GM21390 (cell line): ENCODE data around the gene C11orf86.
A peak's percentile ranks its signal among the peaks of the same experiment; 100 is the strongest.
"Not testable (repeated sequence)": the region's sequence is repeated elsewhere in the genome, so short reads cannot be mapped to it uniquely, and the experiment has no call there.

ENCODE experiments used
- ATAC-seq: cut with Tn5 transposase; IDR thresholded peaks from one replicate; pipeline ENCODE4 v1.9.1; 2021; ENCODE audit not compliant: unreplicated experiment

C11orf86 gene, protein sequence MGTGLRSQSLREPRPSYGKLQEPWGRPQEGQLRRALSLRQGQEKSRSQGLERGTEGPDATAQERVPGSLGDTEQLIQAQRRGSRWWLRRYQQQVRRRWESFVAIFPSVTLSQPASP

DNA sequence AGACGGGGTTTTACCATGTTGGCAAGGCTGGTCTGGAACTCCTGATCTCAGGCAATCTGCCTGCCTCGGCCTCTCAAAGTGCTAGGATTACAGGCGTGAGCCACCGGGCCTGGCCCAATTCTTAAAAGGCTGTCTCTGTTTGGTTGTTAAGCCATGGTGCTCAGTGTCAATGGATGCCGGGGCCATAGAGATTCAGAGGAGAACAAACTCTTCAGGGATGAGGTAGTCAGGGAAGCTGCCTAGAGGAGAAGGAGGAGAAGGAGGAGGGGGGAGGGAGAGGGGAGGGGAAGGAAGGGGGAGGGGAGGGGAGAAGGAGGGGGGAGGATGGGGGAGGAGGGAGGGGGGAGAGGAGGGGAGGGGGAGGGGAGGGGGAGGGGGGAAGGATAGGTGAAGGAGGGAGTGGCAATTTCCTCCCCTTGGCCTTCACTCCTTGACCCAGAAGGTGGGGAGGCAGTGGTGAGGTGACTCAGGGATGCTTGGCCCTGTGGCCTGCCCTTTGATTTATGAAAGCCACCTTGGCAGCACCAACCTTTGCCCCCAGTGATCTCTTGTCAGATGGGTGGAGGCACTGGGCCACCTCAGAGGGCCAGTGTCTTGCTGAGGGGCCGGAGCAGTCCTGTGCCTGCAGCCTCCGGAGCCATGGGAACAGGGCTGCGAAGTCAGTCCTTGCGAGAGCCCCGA, at the start of gene C11orf86:
Gene C11orf86, plus strand, starts transcription at position 581 of the 681 bp plus-strand sequence. Its CDS starts 59 bp downstream, at position 640.
- ATAC-seq, result no peak

DNA sequence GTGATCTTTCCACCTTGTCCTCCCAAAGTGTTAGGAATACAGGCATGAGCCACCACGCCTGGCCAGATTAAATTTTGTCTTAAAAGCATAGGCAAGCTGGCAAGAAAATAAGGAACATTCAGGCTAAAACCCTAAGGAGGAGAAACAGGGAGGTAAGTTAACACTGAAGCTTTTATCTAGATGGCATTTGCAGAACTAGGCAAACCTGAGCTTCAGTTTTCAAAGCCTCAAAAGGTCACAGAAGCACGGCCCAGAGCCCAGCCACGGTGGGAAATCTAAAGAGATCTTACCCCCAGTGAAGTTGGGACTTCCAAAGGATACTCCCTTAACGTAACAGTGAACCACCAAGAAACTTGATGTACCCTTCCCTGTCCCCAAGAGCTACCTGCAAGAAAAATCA, 45.4 kb upstream of the C11orf86 start:
- no peak for ATAC-seq

DNA sequence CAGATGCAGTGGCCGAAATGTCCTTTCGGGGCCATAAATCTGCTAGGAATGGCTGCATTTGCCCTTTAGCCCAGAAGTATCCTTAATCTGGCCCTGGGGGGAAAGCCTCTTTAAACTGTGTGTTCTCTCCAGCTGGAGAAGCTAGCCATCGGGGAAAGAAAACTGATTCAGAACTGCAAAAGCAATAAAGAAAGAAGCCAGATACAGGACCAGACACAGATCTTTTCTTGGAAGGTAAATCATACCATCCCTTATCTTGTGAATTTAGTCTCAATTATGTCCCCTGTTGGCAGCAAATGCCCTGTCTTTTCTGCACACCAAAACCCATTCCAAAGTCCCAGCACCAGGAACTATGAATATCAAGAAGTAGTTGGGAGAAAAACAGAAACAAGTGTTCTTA, 42.6 kb upstream of the C11orf86 start:
- no peak for ATAC-seq

DNA sequence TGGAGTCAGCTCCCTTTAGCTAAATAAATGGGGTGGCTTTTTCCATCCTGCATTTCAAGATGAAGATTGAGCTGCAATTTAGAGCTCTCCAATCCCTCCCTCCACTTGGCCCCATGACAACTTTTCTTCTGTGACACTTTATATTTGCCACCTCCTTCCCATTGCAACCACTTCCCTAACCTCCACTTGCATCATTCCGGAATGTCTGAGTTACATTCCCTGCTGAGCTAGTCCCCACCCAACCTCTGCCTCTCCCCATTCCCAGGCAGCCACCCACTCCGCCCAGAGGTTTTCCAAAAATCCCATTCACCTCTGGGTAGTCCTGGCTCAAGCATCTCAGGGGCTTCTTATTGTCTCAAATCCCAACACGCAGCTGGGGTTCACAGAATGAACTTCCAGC, 41.6 kb upstream of the C11orf86 start:
- no peak for ATAC-seq

DNA sequence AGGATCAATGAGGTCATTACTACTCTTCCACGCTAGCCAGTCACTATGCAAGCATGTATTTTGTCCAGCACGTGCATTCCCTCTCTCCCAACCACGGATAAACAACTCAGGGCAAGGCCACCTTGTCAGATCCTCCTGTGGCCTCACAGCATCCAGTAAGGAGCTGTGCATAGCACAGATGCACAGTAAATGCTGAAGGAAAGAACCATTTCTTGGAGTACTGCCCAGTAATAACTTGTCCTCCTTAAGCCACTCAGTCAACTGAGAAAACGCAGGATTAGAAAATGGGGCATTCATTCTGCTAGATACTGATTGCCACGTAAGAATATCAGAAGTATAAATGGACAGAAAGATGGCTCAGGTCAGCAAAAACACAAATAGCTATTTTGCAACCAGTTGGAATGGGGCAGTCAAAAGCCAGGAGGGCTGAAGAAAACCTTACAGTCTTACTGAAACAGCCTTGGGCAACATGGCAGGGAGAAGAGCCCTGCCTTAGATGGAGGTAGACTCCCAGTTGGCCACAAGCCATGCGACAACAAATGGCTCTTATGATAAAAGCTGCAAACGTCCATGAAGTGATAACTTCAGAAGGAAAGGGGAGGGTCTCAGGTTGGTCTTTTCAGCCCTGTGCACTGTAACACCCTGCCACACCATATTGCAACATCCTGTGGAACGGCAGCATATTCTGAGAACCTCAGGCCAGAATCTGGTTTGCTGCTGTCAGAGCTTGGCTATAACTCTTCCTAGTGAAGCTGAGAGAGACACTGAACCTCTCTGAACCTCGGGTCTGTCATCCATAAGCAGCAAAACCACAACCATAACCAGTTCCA, 39.9 kb upstream of the C11orf86 start:
- ATAC-seq, result no peak

DNA sequence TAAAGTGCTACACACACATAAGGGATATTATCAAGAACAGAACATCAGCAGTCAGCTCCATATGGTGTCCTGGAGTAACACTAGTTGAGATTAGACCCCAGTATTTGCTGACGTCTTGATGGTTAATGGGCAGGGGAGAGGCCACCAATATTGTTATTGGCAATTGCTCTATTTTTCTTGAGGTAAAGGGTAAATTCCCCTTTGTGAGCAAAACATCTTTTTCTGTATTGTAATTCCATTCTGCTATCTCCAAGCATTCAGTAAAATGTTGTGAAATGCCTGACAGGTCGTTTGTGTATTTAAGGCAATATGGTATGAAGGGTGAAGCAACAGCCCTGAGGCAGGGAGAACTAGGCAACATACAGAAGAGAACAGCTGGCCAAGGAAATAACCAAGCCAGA, 38.8 kb upstream of the C11orf86 start:
- no peak for ATAC-seq

DNA sequence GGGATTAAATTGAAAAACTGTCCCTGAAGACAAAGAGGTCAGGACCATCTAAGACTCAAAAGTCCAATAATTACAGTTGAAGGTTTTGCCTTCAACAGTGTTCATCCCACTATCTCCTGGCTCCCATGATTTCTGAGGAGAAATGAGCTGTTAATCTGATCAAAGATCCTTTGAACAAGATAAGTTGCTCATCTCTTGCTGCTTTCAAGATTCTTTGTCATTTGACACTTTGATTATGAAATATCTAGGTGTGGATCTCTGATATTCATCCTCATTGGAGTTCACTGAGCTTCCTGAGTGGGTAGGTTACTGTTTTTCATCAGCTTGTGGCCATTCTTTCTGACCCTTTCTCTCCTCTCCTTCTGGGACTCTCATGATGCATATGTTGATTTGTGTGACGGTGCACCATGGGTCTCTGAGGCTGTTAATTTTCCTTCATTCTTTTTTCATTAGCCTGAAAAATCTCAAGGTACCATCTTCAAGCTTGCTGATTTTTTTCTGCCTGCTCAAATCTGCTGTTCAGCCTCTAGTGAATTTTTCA, 37.8 kb upstream of the C11orf86 start:
- no peak for ATAC-seq

DNA sequence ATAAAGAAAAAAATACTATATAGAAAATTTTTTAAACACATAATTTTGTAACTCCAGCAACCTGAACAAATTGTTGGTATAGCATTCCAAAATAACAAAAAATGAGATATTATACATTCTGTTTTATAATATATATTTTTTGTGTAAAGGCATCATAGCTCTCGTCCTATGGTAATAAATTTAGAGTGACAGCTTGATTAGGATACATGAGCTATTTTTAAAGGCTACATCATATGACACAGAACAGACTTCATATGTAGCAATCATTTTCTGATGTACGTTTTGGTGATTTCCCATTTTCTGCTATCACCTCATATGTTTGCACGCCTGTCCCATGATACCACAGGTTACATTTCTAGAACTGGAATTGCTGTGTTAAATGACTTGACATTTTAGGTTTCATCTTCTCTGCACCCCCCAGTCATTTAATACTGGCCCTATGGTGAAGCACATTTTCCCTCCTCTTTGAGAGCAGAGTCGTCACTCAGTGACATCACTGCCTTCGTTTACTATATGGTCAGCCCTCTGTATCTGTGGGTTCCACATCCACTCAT, 36.4 kb upstream of the C11orf86 start:
- ATAC-seq, result no peak

DNA sequence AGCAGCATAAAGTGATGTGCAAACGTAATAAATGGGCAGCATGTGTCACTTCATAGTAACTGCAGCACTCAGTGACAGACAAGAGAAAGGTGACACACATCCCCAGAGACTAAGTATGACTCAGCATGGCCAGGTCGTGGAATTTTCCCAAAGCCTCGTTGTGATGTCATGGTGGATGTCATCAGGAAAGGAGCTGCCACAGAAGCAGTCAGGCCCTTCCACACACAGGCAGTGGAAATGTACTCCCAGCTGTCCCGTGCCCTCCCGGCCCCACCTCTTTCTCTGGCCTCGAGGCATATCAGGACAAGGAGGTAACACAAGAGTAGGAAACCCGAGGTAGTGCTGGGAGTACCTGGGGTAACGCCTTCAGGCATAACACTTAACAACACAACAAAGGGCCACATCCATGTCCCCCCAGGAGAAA, 25.0 kb upstream of the C11orf86 start:
- ATAC-seq, result no peak

DNA sequence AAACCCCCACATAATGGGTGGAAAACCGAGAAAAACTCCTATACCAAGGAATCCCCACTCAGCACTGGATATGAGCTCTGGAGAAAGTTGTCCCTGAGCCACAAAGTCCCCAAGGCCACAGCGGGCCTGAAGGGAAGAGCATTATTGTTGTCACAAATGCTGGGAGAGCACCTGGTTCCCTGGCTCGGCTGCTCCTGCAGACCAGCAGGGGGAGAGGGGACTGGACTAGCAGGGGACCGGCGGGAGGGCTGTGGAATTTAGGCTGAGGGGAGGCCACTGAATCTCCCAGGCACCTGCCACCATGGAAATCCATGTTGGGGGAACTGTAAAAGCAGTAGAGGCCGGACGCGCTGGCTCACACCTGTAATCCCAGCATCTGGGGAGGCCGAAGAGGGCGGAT, 24.0 kb upstream of the C11orf86 start:
- no peak for ATAC-seq

DNA sequence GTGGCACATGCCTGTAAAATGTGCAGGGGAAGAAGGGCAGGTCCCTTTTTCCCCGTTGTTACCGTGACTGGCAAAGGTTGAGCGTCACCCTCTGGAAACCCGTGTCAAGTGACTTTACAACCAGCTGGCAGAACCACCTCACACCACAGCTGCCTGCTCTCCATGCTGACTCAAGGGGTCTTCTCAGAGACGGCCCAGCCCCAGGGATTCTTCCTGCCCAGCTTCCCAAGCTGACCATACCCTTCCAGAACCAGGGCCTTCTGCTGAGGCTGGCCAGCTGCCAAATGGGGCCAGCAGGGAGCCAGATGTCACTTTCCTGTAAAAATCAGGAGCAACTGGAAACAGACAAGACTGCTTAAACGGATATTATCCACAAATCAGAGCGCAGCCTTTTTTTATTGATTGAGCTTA, 23.2 kb upstream of the C11orf86 start:
- ATAC-seq, result no peak

DNA sequence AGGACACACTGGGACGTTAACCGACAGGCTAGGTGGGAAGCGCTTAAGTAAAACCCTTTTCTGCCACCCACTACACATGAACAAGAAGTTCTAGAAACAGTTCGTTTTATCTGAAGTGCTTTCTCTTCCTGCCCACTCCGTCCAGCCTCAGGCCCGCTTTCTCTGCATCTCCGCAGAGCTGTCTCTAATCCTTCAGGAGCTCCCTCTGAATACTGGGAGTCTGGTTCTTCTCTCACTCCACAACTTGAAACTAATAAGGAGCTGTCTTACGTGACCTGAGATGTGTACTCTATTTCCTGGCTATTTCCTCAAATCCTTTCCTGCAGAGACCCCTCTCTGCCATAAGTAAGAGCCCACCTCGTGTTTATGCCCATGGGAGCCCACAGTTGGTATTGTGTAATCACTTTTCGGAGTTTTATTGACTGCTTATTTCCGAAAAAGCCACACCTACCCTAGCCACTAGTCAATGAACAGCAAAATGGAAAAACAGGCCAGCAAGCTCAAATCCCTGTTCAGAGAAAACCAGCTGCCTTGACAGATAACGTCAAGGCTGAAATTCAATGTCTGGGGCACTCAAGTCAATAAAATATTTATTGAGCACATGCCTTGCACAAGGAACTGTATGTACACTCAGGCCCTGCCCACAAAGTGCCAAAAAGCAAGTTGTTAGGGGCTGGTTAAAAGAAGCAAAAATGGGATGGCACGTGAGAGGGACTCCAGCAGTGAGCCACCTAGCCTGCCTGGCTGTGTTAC, 21.8 kb upstream of the C11orf86 start:
- ATAC-seq, result no peak

DNA sequence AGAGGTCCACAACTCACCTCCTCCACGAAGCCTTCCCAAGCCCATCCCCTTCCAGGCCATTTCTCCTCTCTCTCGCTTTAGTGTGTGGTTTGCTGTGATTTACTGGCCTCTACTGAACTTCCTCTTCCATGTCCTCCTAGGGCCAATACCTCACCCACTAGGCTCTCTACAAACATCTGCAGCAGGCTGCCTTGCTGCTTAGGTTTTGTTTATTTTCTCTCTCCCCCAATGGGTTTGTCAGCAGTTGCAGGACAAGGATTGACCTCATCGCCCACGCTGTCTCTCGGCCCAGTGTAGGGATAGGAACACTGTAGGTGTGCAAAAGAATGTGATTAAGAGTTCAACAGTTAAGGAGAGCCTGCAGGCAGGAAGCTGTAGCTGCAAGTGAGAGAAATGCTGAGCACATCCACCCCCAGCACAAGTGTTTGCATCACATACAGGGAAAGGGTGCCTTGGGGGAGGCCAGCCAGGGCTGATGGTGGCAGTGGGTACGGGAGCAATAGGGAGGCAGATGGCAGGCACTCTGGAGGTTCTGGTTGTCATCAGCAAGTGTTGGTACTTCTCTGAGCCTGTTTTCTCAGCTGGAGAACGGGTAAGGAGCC, 18.3 kb upstream of the C11orf86 start:
- no peak for ATAC-seq

DNA sequence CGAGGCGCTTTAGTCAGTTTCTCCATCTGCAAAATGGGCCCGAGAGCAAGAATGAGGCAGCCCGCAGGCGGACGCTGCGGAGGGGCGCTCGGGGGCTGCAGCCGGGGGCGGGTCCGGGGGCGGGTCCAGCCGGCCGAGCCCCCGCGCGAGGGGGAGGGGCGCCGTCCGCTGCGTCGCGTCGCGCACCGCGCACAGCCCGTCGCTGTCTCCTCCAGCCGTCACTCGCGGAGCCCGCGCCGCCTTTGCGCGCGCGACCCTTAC, 17.2 kb upstream of the C11orf86 start:
- ATAC-seq, result peak; percentile 20

DNA sequence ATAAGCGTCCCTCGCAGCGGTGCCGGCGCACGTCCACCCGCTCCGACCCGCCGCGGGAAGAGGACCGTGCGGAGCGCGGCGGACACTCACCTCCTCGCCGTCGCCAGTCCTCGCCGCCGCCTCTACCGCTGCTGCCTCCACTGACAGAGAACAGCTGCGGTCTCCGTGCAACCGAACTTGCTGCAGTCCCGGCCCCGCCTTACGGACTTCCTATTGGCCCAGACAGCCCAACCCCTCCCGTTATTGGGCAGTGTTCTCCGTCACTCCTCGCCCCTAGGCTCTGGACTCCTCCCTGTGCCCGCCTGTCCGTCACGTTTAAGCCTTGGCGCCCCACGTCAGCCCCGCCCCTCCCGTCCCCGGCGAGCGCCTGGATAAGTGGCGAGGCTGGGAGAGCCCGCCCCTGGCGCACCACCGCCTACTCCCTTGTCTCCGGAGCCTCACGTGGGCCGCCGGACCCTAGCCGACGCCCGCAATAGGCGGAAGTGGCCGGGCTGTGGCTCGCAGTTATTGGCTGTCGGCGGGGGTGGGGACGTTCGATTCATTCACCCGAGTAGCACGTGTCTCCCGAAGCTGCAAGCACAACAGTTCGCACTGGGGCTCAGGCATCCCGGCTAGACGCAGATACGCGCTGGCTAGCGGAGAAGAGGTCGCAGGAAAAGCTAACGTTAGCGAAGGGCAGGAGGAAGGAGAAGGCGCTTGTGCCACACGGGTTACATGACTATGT, 16.7 kb upstream of the C11orf86 start, which contains the start of gene PC:
Gene PC, minus strand, starts transcription at position 152 of the 724 bp plus-strand sequence. CDS start 86,224 bp downstream, outside the sequence.
- ATAC-seq, result peak; percentile 89

DNA sequence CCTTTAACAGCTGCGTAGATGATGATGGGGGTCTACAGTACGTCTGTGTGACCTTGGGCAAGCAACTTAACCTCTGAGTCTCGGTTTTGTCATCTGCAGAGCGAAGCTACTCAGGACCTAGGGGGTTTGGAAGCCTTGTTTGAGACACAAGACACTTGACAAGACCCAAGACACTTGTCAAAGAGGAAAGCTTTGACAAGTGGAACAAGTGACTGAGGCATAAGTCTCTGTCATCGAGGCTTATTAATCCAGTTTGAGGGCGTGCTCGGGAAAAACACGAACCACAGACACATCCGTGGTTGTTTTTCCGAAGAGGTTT, 16.2 kb upstream of the C11orf86 start:
- ATAC-seq, result no peak

DNA sequence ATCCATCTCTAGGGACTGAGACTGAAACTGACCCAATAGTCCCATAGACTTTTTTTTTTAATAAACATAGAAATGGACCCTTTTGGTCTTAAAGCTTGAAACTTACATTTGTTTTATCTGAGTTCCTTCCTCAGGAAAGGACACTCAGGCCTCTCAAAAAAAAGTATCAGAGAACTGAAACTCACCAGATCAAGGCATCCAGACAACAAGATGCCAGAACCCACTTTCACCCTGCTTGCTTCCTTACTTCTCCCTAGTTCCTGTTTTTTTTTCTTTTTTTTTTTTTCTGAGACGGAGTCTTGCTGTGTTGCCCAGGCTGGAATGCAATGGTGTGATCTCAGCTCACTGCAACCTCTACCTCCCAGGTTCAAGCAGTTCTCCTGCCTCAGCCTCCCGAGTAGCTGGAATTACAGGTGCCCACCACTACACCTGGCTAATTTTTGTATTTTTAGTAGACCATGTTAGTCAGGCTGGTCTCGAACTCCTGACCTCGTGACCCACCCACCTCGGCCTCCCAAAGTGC, 13.4 kb upstream of the C11orf86 start:
- ATAC-seq, result not testable (repeated sequence)

DNA sequence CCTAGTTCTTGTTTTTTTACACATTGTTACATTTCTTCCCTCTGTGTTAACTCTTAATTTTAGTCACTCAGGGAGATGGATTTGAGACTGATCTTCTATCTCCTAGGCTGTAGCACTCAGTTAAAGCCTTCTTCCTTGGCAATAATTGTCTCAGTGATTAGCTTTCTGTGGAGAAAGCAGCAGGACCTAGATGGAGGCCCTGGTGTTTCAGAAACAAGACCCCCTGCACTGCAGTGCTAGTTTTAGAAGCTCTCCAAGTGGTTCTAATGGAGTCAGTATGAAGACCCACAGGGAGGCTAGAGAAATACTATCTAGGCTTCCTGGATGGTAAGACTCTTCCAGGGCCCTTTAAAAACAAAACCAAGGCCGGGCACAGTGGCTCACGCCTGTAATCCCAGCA, 12.9 kb upstream of the C11orf86 start:
- ATAC-seq, result no peak

DNA sequence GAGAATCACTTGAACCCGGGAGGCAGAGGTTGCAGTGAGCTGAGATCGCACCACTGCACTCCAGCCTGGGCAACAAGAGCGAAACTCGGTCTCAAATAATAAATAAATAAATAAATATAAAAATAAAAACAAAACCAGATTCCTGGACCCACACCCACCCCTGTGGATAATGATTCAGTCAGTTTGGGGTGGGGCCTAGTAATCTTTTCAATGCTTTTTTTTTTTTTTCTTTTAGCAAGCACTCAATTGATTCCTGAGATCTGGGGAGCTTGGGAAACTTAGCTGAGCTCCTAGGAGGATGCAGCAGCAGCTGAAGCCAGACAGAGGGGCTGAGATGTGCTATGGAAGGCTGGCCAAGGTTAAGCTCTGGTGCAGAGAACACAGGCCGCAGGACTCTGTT, 12.3 kb upstream of the C11orf86 start:
- no peak for ATAC-seq

DNA sequence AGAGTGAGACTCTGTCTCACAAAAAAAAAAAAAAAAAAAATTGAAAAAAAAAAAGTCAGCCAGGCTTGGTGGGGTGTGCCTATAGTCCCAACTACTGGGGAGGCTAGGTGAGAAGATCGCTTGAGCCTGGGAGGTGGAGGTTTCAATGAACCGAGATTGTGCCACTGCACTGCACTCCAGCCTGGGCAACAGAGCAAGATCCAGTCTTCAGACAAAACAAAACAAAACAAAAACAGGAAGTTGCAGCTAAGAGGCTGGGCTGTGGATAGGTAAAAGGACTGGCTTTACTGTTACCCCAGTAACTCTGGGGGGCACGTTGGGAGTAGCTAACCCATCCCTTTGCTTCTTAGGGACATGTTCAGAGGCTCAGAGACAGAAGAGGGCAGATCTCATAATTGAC, 10.6 kb upstream of the C11orf86 start:
- no peak for ATAC-seq
